Activated naive CD4-positive, alpha-beta T cell treated with anti-CD3 and anti-CD28 coated beads, Interleukin-2, amount 50 U/mL, for 24 hours (primary cell): ENCODE results near the gene BBS12.

Source experiments
- H3K27ac Mint-ChIP-seq: one replicate; pipeline ENCODE4 v1.8.0; 2021; ENCODE audit warnings: mild to moderate bottlenecking, mixed read lengths
- H3K27me3 Mint-ChIP-seq: one replicate; pipeline ENCODE4 v1.8.0; 2021; ENCODE audit warnings: mixed read lengths
- H3K36me3 Mint-ChIP-seq: one replicate; pipeline ENCODE4 v1.8.0; 2021; ENCODE audit warnings: mixed read lengths
- H3K4me1 Mint-ChIP-seq: one replicate; pipeline ENCODE4 v1.8.0; 2021; ENCODE audit warnings: mixed read lengths
- H3K4me3 Mint-ChIP-seq: one replicate; pipeline ENCODE4 v1.8.0; 2021; ENCODE audit warnings: mild to moderate bottlenecking, mixed read lengths
- H3K9me3 Mint-ChIP-seq: one replicate; pipeline ENCODE4 v1.8.0; 2021; ENCODE audit warnings: mixed read lengths

BBS12 gene

GRCh38 chr4:122706511-122706910 lies 26.0 kb upstream of the BBS12 start:
- no peak overlapping the region for H3K4me3 Mint-ChIP-seq
- H3K27ac Mint-ChIP-seq, result no peak overlapping the region
- no peaks in the 10 kb centered on the region for H3K36me3 Mint-ChIP-seq
- no peaks in the 10 kb centered on the region for H3K9me3 Mint-ChIP-seq
- peaks cover 50% of the 10 kb centered on the region for H3K4me1 Mint-ChIP-seq
- no peaks in the 10 kb centered on the region for H3K27me3 Mint-ChIP-seq

GRCh38 chr4:122707497-122707896 lies 25.0 kb upstream of the BBS12 start:
- H3K27me3 Mint-ChIP-seq, result no peaks in the 10 kb centered on the region
- H3K4me1 Mint-ChIP-seq, result peaks cover 56% of the 10 kb centered on the region
- no peaks in the 10 kb centered on the region for H3K9me3 Mint-ChIP-seq
- no peak overlapping the region for H3K4me3 Mint-ChIP-seq
- H3K36me3 Mint-ChIP-seq, result no peaks in the 10 kb centered on the region
- no peak overlapping the region for H3K27ac Mint-ChIP-seq

GRCh38 chr4:122709236-122709635 lies 23.3 kb upstream of the BBS12 start:
- peaks cover 64% of the 10 kb centered on the region for H3K4me1 Mint-ChIP-seq
- no peaks in the 10 kb centered on the region for H3K9me3 Mint-ChIP-seq
- H3K27ac Mint-ChIP-seq, result peak overlapping the region; percentile 27
- H3K36me3 Mint-ChIP-seq, result no peaks in the 10 kb centered on the region
- H3K4me3 Mint-ChIP-seq, result no peak overlapping the region
- H3K27me3 Mint-ChIP-seq, result no peaks in the 10 kb centered on the region

- Mint-ChIP-seq H3K9me3 (no peaks in the 10 kb centered on the region), H3K4me1 (peaks cover 66% of the 10 kb centered on the region)
Observed at GRCh38 chr4:122710434-122711308, 21.8 kb upstream of the BBS12 start.

GRCh38 chr4:122711919-122712318 lies 20.6 kb upstream of the BBS12 start:
- Mint-ChIP-seq H3K27me3 (no peaks in the 10 kb centered on the region), H3K4me3 (peak overlapping the region; percentile 5), H3K27ac (peak overlapping the region; percentile 98), H3K9me3 (no peaks in the 10 kb centered on the region), H3K36me3 (no peaks in the 10 kb centered on the region), H3K4me1 (peaks cover 63% of the 10 kb centered on the region)

More at GRCh38 chr4:122710434-122711308, 21.8 kb upstream of the BBS12 start:
- H3K27me3 Mint-ChIP-seq, result no peaks in the 10 kb centered on the region
- H3K27ac Mint-ChIP-seq, result peak overlapping the region; percentile 98
- no peaks in the 10 kb centered on the region for H3K36me3 Mint-ChIP-seq
- peak overlapping the region; percentile 74 for H3K4me3 Mint-ChIP-seq

- Mint-ChIP-seq H3K36me3 (no peaks in the 10 kb centered on the region), H3K27me3 (no peaks in the 10 kb centered on the region), H3K27ac (peak overlapping the region; percentile 83), H3K4me3 (no peak overlapping the region), H3K9me3 (no peaks in the 10 kb centered on the region), H3K4me1 (peaks cover 57% of the 10 kb centered on the region)
Observed at GRCh38 chr4:122712782-122713181, 19.7 kb upstream of the BBS12 start.

GRCh38 chr4:122715221-122715620 lies 17.3 kb upstream of the BBS12 start:
- no peaks in the 10 kb centered on the region for H3K27me3 Mint-ChIP-seq
- H3K36me3 Mint-ChIP-seq, result no peaks in the 10 kb centered on the region
- no peaks in the 10 kb centered on the region for H3K9me3 Mint-ChIP-seq
- peaks cover 43% of the 10 kb centered on the region for H3K4me1 Mint-ChIP-seq
- H3K27ac Mint-ChIP-seq, result peak overlapping the region; percentile 8
- peak overlapping the region; percentile 20 for H3K4me3 Mint-ChIP-seq

GRCh38 chr4:122716825-122717448 lies 15.6 kb upstream of the BBS12 start:
- no peaks in the 10 kb centered on the region for H3K36me3 Mint-ChIP-seq
- no peaks in the 10 kb centered on the region for H3K27me3 Mint-ChIP-seq
- H3K9me3 Mint-ChIP-seq, result no peaks in the 10 kb centered on the region
- H3K4me1 Mint-ChIP-seq, result peaks cover 27% of the 10 kb centered on the region
- peak overlapping the region; percentile 12 for H3K4me3 Mint-ChIP-seq
- H3K27ac Mint-ChIP-seq, result peak overlapping the region; percentile 20

GRCh38 chr4:122718281-122718680 lies 14.2 kb upstream of the BBS12 start:
- H3K36me3 Mint-ChIP-seq, result no peaks in the 10 kb centered on the region
- H3K27ac Mint-ChIP-seq, result no peak overlapping the region
- no peaks in the 10 kb centered on the region for H3K9me3 Mint-ChIP-seq
- no peak overlapping the region for H3K4me3 Mint-ChIP-seq
- H3K4me1 Mint-ChIP-seq, result peaks cover 17% of the 10 kb centered on the region
- no peaks in the 10 kb centered on the region for H3K27me3 Mint-ChIP-seq

GRCh38 chr4:122722256-122722655 lies 10.2 kb upstream of the BBS12 start:
- no peaks in the 10 kb centered on the region for H3K9me3 Mint-ChIP-seq
- no peaks in the 10 kb centered on the region for H3K36me3 Mint-ChIP-seq
- no peak overlapping the region for H3K27ac Mint-ChIP-seq
- H3K4me3 Mint-ChIP-seq, result no peak overlapping the region
- H3K4me1 Mint-ChIP-seq, result no peaks in the 10 kb centered on the region
- H3K27me3 Mint-ChIP-seq, result no peaks in the 10 kb centered on the region

- Mint-ChIP-seq H3K27me3 (no peaks in the 10 kb centered on the region), H3K9me3 (no peaks in the 10 kb centered on the region), H3K27ac (no peak overlapping the region), H3K4me1 (peaks cover 21% of the 10 kb centered on the region), H3K36me3 (no peaks in the 10 kb centered on the region), H3K4me3 (no peak overlapping the region)
Observed at GRCh38 chr4:122728856-122729255, 3.6 kb upstream of the BBS12 start.

- H3K4me3 Mint-ChIP-seq, result peak overlapping the region; percentile 98
- H3K27ac Mint-ChIP-seq, result peak overlapping the region; percentile 72
- no peaks in the 10 kb centered on the region for H3K9me3 Mint-ChIP-seq
- H3K27me3 Mint-ChIP-seq, result no peaks in the 10 kb centered on the region
- peaks cover 26% of the 10 kb centered on the region for H3K4me1 Mint-ChIP-seq
- H3K36me3 Mint-ChIP-seq, result peaks cover 2% of the 10 kb centered on the region
Observed at GRCh38 chr4:122731676-122732075, 828 bp upstream of the BBS12 start.

GRCh38 chr4:122733787-122734120 lies 1.2 kb downstream of the BBS12 start:
- Mint-ChIP-seq H3K4me1 (peaks cover 26% of the 10 kb centered on the region), H3K4me3 (peak overlapping the region; percentile 98), H3K27me3 (no peaks in the 10 kb centered on the region), H3K9me3 (no peaks in the 10 kb centered on the region), H3K27ac (no peak overlapping the region), H3K36me3 (peaks cover 8% of the 10 kb centered on the region)

GRCh38 chr4:122739174-122739573 lies 6.7 kb downstream of the BBS12 start:
- H3K36me3 Mint-ChIP-seq, result peaks cover 25% of the 10 kb centered on the region
- no peak overlapping the region for H3K4me3 Mint-ChIP-seq
- H3K9me3 Mint-ChIP-seq, result peaks cover 5% of the 10 kb centered on the region
- no peaks in the 10 kb centered on the region for H3K27me3 Mint-ChIP-seq
- H3K4me1 Mint-ChIP-seq, result peaks cover 5% of the 10 kb centered on the region
- no peak overlapping the region for H3K27ac Mint-ChIP-seq

GRCh38 chr4:122742933-122743829 lies 10.7 kb downstream of the BBS12 start:
- H3K4me3 Mint-ChIP-seq, result no peak overlapping the region
- peaks cover 20% of the 10 kb centered on the region for H3K36me3 Mint-ChIP-seq
- no peaks in the 10 kb centered on the region for H3K27me3 Mint-ChIP-seq
- peaks cover 5% of the 10 kb centered on the region for H3K9me3 Mint-ChIP-seq
- no peak overlapping the region for H3K27ac Mint-ChIP-seq
- H3K4me1 Mint-ChIP-seq, result no peaks in the 10 kb centered on the region
